Panc1 (cell line): ENCODE data around the gene RICTOR. TPM values are rescaled to one million over a fixed set of nuclear protein-coding genes. Genes with fewer than 3 reads are reported as not detected.

Experiments
- ATAC-seq: fragments of 200-7000 bp; cut with Tn5 transposase; 2 replicates; pipeline ENCODE4 v1.9.1; 2020; ENCODE audit warnings: mild to moderate bottlenecking, moderate library complexity
- BruUV-seq: library from RNA; stranded (reverse); fragments of 400-500 nt; replicated peaks from 2 replicates; lab custom pipeline; 2021; lab: Mats Ljungman, UMichigan
- CTCF ChIA-PET: fragments of 300-600 bp; sonication (Branson Sonifier 250); formaldehyde crosslinking; loops from one replicate; lab custom pipeline; 2022; ENCODE audit warnings: antibody characterized with exemption; lab: Charles Lee
- POLR2A ChIA-PET: fragments of 300-600 bp; sonication (Branson Sonifier 250); formaldehyde crosslinking; loops from one replicate; lab custom pipeline; 2022; ENCODE audit warnings: antibody characterized with exemption; lab: Charles Lee
- DNase-seq: peaks from one replicate; pipeline ENCODE4 v3.0.0-alpha.2; 2010; ENCODE audit warnings: low read depth, low spot score
- H3K27ac ChIP-seq: 2 replicates; pipeline ENCODE4 v1.5.1; 2011; ENCODE audit warnings: mild to moderate bottlenecking, low read length, inconsistent platforms
- H3K27me3 ChIP-seq: fragments of 200-500 bp; sonication (Bioruptor generic); 2 replicates; pipeline ENCODE4 v1.6.0; 2014; ENCODE audit warnings: low read length, inconsistent platforms; ENCODE audit not compliant: control insufficient read depth, insufficient read depth
- H3K36me3 ChIP-seq: fragments of 200-500 bp; sonication (Bioruptor generic); 2 replicates; pipeline ENCODE4 v1.5.1; 2014; ENCODE audit warnings: inconsistent platforms, mild to moderate bottlenecking, low read length, moderate library complexity; ENCODE audit not compliant: control insufficient read depth, insufficient read depth
- H3K4me1 ChIP-seq: 2 replicates; pipeline ENCODE4 v1.5.1; 2011; ENCODE audit warnings: inconsistent platforms, mild to moderate bottlenecking, low read length, moderate library complexity; ENCODE audit not compliant: control insufficient read depth, insufficient read depth
- H3K4me3 ChIP-seq, 2 experiments: 2 replicates each; pipeline ENCODE4 v1.5.1; 2011 to 2012; ENCODE audit warnings: low read depth in 2 of 2, low read length in 2 of 2, mild to moderate bottlenecking in 2 of 2, inconsistent platforms in 1 of 2, moderate library complexity in 1 of 2
- H3K9me3 ChIP-seq: fragments of 200-500 bp; sonication (Bioruptor generic); 2 replicates; pipeline ENCODE4 v1.5.1; 2014; ENCODE audit warnings: low read depth, mild to moderate bottlenecking, inconsistent platforms, low read length, moderate library complexity; ENCODE audit not compliant: control insufficient read depth, insufficient read depth
- CTCF ChIP-seq: fragments of 450-650 bp; IDR thresholded peaks from 2 replicates; pipeline ENCODE4 v1.5.1; 2017; ENCODE audit warnings: mild to moderate bottlenecking
- POLR2AphosphoS5 ChIP-seq: IDR thresholded peaks from 2 replicates; pipeline ENCODE4 v1.6.1; 2012; ENCODE audit warnings: mild to moderate bottlenecking, low read depth, low read length, moderate library complexity
- SIN3A ChIP-seq: IDR thresholded peaks from 2 replicates; pipeline ENCODE4 v1.6.1; 2012; ENCODE audit warnings: low read depth, mild to moderate bottlenecking, low read length, moderate library complexity, borderline replicate concordance; ENCODE audit not compliant: insufficient read depth
- TCF7L2 ChIP-seq: IDR thresholded peaks from 2 replicates; pipeline ENCODE4 v1.6.1; 2011; ENCODE audit warnings: mild to moderate bottlenecking, low read depth, low read length, inconsistent platforms
- in situ Hi-C: cut with HindIII; loops from 2 replicates; pipeline ENCODE4 v1.10.0; 2016; ENCODE audit warnings: low sequenced_read_pairs, low pct_unique_long_range_greater_than_20kb
- intact Hi-C: fragments of 100-400 bp; cut with micrococcal nuclease; formaldehyde crosslinking; loops from one replicate; pipeline ENCODE4 v1.10.0; 2022; ENCODE audit not compliant: unreplicated experiment
- total RNA-seq: library from RNA; stranded (reverse); gene quantifications from one replicate; pipeline ENCODE4 v1.2.1, GENCODE V29; 2021; ENCODE audit not compliant: unreplicated experiment
- TF ChIP-seq, protein P1 (sequence below), 2 experiments: IDR thresholded peaks; 2 replicates each; pipeline ENCODE4 v1.6.1; 2011 to 2012; ENCODE audit warnings: low read depth in 2 of 2, control low read depth in 1 of 2, low read length in 1 of 2, mild to moderate bottlenecking in 1 of 2, moderate library complexity in 1 of 2; ENCODE audit not compliant: insufficient read depth in 1 of 2

Gene RICTOR
- total RNA-seq, 1 experiment from 2014 or later = 21.3 TPM

GRCh38 chr5:38961691-38962090, 112.5 kb downstream of the RICTOR start:
- Histone ChIP-seq H3K4me1 (no peaks in the 10 kb centered on the region), H3K27me3 (no peaks in the 10 kb centered on the region), H3K9me3 (no peaks in the 10 kb centered on the region), H3K4me3 (no peak overlapping the region), H3K27ac (no peak overlapping the region), H3K36me3 (peaks cover 36% of the 10 kb centered on the region)
- ChIA-PET POLR2A (interaction anchor here (0.6 kb wide), 1 partner anchor 20 kb away, joined by 4 read pairs; no protein-coding TSS in a partner anchor), CTCF (no interaction called here)
- DNase-seq (no peak), ATAC-seq (no peak)
- intact Hi-C loops (no loop called here), in situ Hi-C loops (no loop called here)
- no TSS peak for BruUV-seq
- TF ChIP-seq POLR2AphosphoS5 = no peak
- TF ChIP-seq SIN3A = no peak
- no peak for TF ChIP-seq TCF7L2

DNA sequence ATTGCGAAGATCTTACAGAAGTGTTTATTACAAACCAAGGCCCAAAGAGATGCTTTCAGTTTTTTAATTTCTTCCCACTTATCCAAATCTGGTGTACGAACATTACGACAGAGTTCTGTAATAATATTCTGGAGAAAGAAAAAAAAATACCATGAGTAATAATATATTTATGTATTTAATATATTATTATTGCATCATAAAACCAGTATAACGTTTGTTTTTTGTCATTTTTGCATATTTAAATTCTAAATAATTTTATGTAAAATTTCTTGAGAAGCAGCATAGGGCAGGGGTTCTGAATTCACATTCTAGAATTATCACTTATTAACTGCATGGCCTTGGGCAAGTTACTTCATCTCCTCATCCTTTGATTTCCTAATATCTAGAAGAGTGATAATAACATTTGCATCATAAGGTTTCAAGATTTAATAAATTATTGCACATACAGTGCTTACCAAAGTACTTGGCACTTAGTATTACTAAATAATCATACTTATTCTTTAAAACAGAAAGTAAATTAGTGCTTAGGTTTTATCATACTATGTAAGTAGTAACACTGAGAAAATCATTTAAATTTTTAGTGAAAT, 120.7 kb downstream of the RICTOR start:
- ChIA-PET POLR2A (no interaction called here), CTCF (no interaction called here)
- H3K9me3 ChIP-seq = no peaks in the 10 kb centered on the region
- in situ Hi-C loops = no loop called here
- H3K27ac ChIP-seq = no peak overlapping the region
- TF ChIP-seq, protein P1, sequence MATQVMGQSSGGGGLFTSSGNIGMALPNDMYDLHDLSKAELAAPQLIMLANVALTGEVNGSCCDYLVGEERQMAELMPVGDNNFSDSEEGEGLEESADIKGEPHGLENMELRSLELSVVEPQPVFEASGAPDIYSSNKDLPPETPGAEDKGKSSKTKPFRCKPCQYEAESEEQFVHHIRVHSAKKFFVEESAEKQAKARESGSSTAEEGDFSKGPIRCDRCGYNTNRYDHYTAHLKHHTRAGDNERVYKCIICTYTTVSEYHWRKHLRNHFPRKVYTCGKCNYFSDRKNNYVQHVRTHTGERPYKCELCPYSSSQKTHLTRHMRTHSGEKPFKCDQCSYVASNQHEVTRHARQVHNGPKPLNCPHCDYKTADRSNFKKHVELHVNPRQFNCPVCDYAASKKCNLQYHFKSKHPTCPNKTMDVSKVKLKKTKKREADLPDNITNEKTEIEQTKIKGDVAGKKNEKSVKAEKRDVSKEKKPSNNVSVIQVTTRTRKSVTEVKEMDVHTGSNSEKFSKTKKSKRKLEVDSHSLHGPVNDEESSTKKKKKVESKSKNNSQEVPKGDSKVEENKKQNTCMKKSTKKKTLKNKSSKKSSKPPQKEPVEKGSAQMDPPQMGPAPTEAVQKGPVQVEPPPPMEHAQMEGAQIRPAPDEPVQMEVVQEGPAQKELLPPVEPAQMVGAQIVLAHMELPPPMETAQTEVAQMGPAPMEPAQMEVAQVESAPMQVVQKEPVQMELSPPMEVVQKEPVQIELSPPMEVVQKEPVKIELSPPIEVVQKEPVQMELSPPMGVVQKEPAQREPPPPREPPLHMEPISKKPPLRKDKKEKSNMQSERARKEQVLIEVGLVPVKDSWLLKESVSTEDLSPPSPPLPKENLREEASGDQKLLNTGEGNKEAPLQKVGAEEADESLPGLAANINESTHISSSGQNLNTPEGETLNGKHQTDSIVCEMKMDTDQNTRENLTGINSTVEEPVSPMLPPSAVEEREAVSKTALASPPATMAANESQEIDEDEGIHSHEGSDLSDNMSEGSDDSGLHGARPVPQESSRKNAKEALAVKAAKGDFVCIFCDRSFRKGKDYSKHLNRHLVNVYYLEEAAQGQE (IDR thresholded peaks at IDR 0.05; ENCODE audit: insufficient read depth in 1 of 2, low read depth in 2 of 2, low read length in 1 of 2) = no peak
- no peak for TF ChIP-seq CTCF
- no peak for TF ChIP-seq SIN3A
- no peak for TF ChIP-seq TCF7L2
- TF ChIP-seq POLR2AphosphoS5 = no peak
- peaks cover 38% of the 10 kb centered on the region for H3K36me3 ChIP-seq
- no peak for ATAC-seq
- H3K4me3 ChIP-seq = no peak overlapping the region
- H3K4me1 ChIP-seq = no peaks in the 10 kb centered on the region
- no peaks in the 10 kb centered on the region for H3K27me3 ChIP-seq
- intact Hi-C loops = no loop called here
- DNase-seq = no peak
- no TSS peak for BruUV-seq

DNA sequence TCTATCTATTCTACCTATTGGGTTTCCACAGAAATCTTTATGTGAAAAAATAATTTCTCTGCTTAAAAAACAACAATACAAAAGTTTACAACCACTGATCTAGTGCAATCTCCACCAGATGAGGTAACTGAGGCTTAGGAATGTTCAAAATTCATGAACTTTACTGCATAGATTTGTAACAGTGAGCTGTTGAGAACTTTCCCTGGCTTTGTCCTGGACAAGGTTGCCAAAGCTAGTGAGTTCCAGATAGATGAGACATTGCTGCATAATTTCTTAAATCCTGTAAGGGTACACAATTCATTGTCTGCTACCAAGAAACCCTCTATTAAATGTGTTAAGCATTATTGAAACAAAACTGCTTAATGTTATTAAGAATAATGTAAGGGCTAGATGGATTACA, 125.7 kb downstream of the RICTOR start:
- no TSS peak for BruUV-seq
- H3K36me3 ChIP-seq = peaks cover 38% of the 10 kb centered on the region
- in situ Hi-C loops = no loop called here

More for the DNA sequence above, 125.7 kb downstream of the RICTOR start:
- no peaks in the 10 kb centered on the region for H3K9me3 ChIP-seq
- no peak overlapping the region for H3K4me3 ChIP-seq
- intact Hi-C loops = no loop called here
- ChIA-PET POLR2A (no interaction called here), CTCF (no interaction called here)
- H3K27ac ChIP-seq = no peak overlapping the region
- H3K27me3 ChIP-seq = no peaks in the 10 kb centered on the region
- TF ChIP-seq POLR2AphosphoS5 = no peak
- TF ChIP-seq, protein P1 (IDR thresholded peaks at IDR 0.05; ENCODE audit: insufficient read depth in 1 of 2, low read depth in 2 of 2, low read length in 1 of 2) = no peak
- no peak for TF ChIP-seq SIN3A
- no peak for TF ChIP-seq TCF7L2
- TF ChIP-seq CTCF = no peak
- no peak for DNase-seq
- H3K4me1 ChIP-seq = no peaks in the 10 kb centered on the region
- no peak for ATAC-seq
